Activated T-cell treated with anti-CD3 and anti-CD28 coated beads, Interleukin-2, amount 50 U/mL, for 24 hours (primary cell): ENCODE measurements around the gene SUPT20HL2.
"Not testable (repeated sequence)": the region's sequence is repeated elsewhere in the genome, so short reads cannot be mapped to it uniquely, and the experiment has no call there.

ENCODE experiments used
- DNase-seq: peaks from one replicate; pipeline ENCODE4 v3.0.0-alpha.2; 2020
- H3K27ac Mint-ChIP-seq: 2 replicates; pipeline ENCODE4 v1.8.0; 2020; ENCODE audit warnings: mild to moderate bottlenecking, mixed read lengths
- H3K27me3 Mint-ChIP-seq: 2 replicates; pipeline ENCODE4 v1.8.0; 2020; ENCODE audit warnings: mixed read lengths
- H3K36me3 Mint-ChIP-seq: 2 replicates; pipeline ENCODE4 v1.8.0; 2020; ENCODE audit warnings: low read depth, mixed read lengths
- H3K4me1 Mint-ChIP-seq: 2 replicates; pipeline ENCODE4 v1.8.0; 2020; ENCODE audit warnings: low read depth, mixed read lengths
- H3K4me3 Mint-ChIP-seq: 2 replicates; pipeline ENCODE4 v1.8.0; 2020; ENCODE audit warnings: mild to moderate bottlenecking, moderate library complexity, mixed read lengths
- H3K9me3 Mint-ChIP-seq: 2 replicates; pipeline ENCODE4 v1.8.0; 2020; ENCODE audit warnings: mixed read lengths

The SUPT20HL2 gene

DNA sequence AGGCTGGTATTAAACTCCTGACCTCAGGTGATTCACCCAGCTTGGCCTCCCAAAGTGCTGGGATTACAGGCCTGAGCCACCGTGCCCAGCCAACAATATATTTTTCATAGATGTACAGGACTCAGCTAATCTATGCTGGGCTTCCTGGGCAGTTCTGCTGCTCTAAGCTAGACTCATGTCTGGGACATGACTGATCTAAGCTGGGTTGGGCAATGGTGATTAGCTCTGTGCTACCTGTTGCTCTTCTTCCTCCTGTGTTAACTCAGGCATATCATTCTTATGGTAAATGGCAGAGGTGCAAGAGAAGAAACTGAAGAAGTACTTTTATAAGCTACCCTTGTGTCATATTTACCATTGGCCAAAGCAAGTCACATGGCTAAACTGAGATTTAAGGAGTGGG lies 11.4 kb upstream of the SUPT20HL2 start:
- H3K4me1 Mint-ChIP-seq = no peaks in the 10 kb centered on the region
- H3K4me3 Mint-ChIP-seq = no peak overlapping the region
- H3K9me3 Mint-ChIP-seq = no peaks in the 10 kb centered on the region
- peaks cover 69% of the 10 kb centered on the region for H3K27me3 Mint-ChIP-seq
- H3K36me3 Mint-ChIP-seq = no peaks in the 10 kb centered on the region
- no peak for DNase-seq
- H3K27ac Mint-ChIP-seq = no peak overlapping the region

DNA sequence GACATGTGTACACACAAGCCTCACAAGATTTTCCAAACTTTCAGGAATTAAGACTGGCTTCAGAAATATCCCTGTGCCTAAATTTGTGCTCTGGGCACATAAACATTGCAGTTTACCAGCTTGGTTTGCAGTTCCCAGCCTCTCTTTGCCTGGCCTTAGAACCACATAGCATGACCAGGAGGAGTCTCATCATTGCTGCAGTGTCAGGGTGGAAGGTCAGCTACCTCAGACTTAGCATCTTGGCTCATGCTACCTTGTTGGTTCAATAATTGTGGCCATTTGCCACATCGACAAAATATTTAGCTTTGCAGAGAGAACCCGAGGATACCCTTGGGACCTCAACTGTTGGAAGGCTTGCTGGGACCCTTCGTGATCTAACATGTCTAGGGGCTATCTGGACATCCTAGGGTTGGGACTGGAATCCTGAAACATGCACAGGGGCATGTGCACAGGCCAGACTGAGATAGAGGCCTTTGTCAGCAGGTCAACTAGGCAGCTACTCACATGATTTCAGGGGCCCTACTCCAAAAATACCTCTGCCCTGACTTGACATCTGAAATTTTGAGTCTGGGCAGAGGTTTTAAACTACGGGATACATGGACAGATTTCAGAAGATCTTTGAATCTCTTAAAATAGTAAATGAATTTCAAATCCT lies 8.0 kb upstream of the SUPT20HL2 start:
- no peak for DNase-seq
- Mint-ChIP-seq H3K4me3 (no peak overlapping the region), H3K27ac (no peak overlapping the region), H3K27me3 (peaks cover 62% of the 10 kb centered on the region), H3K36me3 (no peaks in the 10 kb centered on the region), H3K9me3 (no peaks in the 10 kb centered on the region), H3K4me1 (no peaks in the 10 kb centered on the region)

DNA sequence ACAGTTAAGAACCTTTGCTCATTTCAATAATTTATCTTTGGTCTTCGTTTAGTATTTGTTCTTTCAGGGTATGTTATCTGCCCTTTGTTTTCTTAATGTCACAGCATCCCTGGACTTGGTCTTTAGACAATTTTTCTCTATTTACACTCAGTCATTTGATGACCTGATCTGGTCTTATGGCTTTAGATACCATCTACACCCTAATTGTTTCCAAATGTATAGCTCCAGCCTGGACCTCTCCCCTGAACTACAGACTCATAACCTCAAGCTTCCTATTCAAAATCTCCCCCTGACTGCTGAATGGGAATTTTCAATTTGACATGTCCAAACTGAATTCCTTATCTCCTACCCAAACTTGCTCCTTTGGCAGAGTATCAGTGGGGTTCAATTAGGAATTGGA lies 3.7 kb upstream of the SUPT20HL2 start:
- Mint-ChIP-seq H3K9me3 (no peaks in the 10 kb centered on the region), H3K27me3 (peaks cover 44% of the 10 kb centered on the region), H3K27ac (no peak overlapping the region), H3K4me3 (no peak overlapping the region), H3K36me3 (no peaks in the 10 kb centered on the region), H3K4me1 (no peaks in the 10 kb centered on the region)
- DNase-seq = no peak

DNA sequence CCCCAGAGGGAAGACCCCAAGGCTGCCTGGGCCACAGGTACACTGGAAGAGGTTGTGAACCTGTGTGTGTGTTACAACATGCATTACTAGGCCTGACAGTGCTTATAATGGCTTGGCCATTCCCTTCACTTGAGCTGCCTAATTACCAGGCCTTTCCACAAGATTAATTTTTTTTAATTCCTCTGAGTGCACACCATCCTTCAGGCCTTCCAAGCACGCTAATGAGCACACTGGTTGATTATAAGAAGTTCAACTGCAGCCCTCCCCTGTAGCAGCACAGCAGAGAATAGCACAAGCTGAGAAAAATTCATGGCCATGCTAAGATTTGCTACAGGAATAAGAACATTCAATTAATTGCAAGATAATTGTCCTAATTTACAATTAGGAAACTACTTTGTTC lies 2.2 kb upstream of the SUPT20HL2 start:
- H3K36me3 Mint-ChIP-seq = no peaks in the 10 kb centered on the region
- no peaks in the 10 kb centered on the region for H3K4me1 Mint-ChIP-seq
- DNase-seq = no peak
- H3K9me3 Mint-ChIP-seq = no peaks in the 10 kb centered on the region
- no peak overlapping the region for H3K27ac Mint-ChIP-seq
- H3K27me3 Mint-ChIP-seq = peaks cover 34% of the 10 kb centered on the region
- H3K4me3 Mint-ChIP-seq = no peak overlapping the region

DNA sequence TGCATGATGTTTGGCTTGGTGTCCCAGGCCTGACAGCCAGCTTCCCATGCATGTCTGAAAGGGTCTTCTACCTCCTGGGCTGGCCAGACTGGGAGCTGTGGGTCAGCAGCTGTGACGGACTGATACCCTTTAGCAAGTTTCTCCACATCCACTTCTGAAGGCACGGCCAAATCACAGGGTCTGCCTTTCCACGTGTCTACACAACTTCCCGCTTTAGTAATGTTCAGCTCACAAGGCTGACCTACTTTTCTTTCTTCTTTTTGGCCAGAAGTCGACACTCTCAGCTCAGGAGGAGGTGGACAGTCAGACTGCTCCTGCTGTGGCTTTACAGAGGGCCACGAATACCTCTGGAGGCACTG lies 1.6 kb downstream of the SUPT20HL2 start:
- peaks cover 31% of the 10 kb centered on the region for H3K27me3 Mint-ChIP-seq
- H3K4me1 Mint-ChIP-seq = not testable (repeated sequence)

DNA sequence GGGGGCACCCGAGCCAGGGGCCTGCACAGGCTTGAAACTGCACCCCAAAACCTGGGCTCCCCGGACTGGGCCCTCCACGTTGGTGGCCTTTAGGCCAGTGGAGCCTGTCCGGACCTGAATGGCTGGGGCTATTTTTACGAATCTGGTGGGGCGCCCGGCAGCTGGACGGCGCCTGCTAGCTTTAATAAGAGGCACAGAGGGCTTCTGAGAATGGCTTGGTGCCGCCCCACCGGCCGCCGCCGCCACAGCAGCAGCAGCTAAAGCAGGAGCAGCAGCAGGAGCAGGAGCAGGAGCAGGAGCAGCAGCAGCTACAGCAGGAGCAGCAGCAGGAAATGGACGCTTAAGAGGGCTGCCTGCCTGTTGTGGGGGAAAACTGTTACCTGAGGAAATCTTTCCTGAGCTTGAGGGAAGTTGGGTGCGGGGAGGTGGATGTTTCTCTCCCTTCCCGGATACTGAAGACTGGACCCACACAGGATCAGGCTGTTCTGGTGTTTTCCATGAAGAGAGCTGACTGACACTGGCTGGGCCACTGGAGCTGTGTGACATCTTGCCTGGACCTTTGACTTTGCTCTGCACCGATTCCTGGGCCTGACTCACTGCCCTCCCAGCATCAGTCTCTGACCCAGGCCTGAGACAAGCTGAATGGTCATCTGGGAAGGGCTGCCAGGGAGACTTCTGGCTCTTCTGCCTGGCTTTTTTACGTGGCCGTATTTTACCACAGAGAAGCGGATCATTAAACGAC lies 2.2 kb downstream of the SUPT20HL2 start:
- H3K27ac Mint-ChIP-seq, H3K4me3 Mint-ChIP-seq, H3K36me3 Mint-ChIP-seq, H3K9me3 Mint-ChIP-seq, H3K4me1 Mint-ChIP-seq, DNase-seq: not testable (repeated sequence)
- peaks cover 35% of the 10 kb centered on the region for H3K27me3 Mint-ChIP-seq

More for the DNA sequence above, 1.6 kb downstream of the SUPT20HL2 start:
- not testable (repeated sequence) for H3K9me3 Mint-ChIP-seq, H3K36me3 Mint-ChIP-seq, H3K27ac Mint-ChIP-seq, DNase-seq, H3K4me3 Mint-ChIP-seq

DNA sequence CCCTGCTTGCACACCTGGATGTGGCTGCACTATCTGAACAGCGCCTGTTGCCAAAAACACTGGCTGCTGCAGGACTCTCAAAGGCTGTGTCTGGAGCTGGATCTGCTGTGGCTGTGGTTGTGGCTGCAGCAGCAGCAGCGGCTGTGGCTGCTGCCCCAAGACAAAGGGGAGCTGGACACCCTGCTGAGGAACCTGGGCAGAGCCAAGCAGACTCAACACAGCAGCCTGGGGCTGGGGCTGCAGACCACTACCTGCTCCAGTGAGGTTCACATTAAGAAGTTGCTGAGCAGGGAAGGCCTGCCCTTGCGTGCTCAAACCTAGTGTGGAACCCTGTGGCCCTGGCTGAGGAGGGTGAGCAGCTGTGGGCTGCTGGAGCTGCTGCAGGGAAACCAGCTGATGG lies 3.0 kb downstream of the SUPT20HL2 start:
- H3K9me3 Mint-ChIP-seq, H3K4me1 Mint-ChIP-seq, DNase-seq, H3K4me3 Mint-ChIP-seq, H3K27ac Mint-ChIP-seq, H3K36me3 Mint-ChIP-seq: not testable (repeated sequence)
- peaks cover 42% of the 10 kb centered on the region for H3K27me3 Mint-ChIP-seq

DNA sequence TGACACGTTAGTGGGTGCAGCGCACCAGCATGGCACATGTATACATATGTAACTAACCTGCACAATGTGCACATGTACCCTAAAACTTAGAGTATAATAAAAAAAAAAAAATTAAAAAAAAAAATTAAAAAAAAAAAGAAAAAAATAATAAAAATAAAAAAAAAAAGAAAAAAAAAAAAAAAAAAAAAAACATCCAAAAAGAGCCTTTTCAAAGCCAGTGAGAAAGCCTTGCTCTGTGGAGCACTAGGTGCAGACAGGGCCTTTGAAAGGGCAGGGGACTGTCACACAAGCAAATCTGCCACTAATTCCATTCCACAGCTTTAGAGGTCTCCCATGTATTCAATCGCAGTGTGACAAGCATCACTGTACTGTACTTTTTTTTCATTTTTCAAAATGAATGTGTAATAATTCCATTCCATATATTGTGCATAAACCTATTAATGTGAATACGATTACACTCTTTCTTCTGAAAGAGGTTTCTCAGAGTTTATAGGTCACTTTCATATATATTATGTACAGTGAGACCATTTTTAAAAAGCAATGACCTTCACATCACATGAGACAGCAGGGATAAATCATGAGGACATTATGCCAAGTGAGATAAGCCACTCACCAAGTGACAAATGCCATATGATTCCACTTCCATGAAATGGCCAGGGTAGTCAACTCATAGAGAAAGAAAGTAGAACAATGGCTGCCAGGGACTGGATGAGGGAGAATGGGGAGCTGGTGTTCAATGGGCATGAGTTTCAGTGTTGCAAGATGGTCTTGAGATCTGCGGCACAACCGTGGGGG lies 4.1 kb downstream of the SUPT20HL2 start:
- peaks cover 41% of the 10 kb centered on the region for H3K27me3 Mint-ChIP-seq
- not testable (repeated sequence) for H3K4me3 Mint-ChIP-seq, H3K9me3 Mint-ChIP-seq, H3K4me1 Mint-ChIP-seq, H3K27ac Mint-ChIP-seq, DNase-seq, H3K36me3 Mint-ChIP-seq

DNA sequence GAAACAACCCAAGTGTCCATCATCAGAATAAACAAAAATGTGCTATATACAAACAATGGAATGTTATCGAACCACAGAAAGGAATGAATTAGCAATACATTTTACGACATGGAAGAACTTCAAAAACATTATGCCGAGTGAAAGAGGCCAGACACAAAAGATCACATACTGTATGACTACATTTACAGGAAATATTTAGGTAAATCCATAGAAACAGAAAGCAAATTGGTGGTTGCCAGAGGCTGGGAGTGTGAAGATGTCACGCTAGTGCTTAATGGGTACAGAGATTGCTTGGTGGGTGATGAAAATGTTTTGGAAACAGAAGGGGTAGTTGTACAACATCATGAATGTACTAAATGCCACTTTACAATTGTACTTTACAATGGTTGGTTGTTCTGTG lies 5.1 kb downstream of the SUPT20HL2 start:
- H3K4me1 Mint-ChIP-seq, H3K4me3 Mint-ChIP-seq, DNase-seq, H3K9me3 Mint-ChIP-seq, H3K36me3 Mint-ChIP-seq, H3K27ac Mint-ChIP-seq: not testable (repeated sequence)
- peaks cover 41% of the 10 kb centered on the region for H3K27me3 Mint-ChIP-seq

DNA sequence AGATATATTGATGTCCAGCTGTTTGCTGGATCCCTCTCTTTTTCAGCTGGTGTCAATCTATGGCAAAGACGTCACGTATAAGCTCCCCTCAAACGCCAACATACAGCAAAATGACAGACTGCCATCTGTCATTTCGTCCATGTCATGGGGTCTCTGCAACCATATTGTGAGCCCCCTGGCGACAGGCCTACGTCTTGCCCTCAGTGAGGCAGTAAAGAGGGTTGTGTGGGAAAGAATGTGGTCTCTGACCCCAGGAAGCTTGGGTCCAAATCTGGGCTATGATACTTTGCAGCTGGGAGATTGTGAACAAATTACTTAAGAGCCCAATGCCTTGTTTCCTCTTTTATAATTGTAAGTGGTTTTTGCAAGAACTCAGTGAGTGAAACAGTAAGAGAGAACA lies 7.4 kb downstream of the SUPT20HL2 start:
- Mint-ChIP-seq H3K4me1 (peaks cover 5% of the 10 kb centered on the region), H3K4me3 (no peak overlapping the region), H3K27ac (no peak overlapping the region), H3K36me3 (no peaks in the 10 kb centered on the region), H3K9me3 (no peaks in the 10 kb centered on the region), H3K27me3 (peaks cover 55% of the 10 kb centered on the region)
- no peak for DNase-seq

DNA sequence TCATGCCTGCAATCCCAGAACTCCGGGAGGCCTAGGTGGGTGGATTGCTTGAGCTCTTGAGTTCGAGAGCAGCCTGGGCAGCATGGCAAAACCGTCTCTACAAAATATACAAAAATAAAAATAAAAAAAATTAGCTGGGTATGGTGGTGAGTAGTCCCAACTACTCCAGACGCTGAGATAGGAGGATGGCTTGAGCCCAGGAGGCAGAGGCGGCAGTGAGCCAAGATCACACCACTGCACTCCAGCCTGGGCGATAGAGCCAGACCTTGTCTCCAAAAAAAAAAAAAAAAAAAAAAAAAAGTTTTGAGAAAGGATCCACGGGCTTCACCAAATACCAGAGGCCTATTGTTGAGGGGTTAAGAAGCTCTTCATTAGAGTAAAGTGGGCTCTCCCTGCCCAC lies 8.0 kb downstream of the SUPT20HL2 start:
- Mint-ChIP-seq H3K9me3 (no peaks in the 10 kb centered on the region), H3K4me3 (no peak overlapping the region), H3K4me1 (peaks cover 5% of the 10 kb centered on the region), H3K27ac (no peak overlapping the region), H3K36me3 (no peaks in the 10 kb centered on the region), H3K27me3 (peaks cover 58% of the 10 kb centered on the region)
- DNase-seq = no peak

DNA sequence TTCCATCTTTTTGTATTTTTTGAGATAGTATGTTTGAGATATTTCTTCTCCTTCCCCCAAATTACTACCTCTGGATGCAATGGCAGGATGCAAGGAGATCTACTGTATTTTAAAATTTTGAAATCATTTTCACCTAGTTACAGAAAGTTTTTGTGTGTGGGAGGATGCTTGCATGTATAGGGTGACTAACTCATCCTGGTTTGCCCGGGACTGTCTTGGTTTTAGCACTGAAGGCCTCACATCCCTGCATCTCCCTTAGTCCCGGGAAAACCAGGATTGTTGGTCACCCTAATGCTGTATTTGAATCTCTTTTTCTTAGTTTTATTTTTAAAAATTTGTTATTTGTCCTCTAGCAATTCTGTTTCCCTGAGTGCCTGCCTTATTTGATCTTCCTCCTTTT lies 12.1 kb downstream of the SUPT20HL2 start:
- Mint-ChIP-seq H3K36me3 (no peaks in the 10 kb centered on the region), H3K9me3 (no peaks in the 10 kb centered on the region), H3K27ac (no peak overlapping the region), H3K4me1 (peaks cover 3% of the 10 kb centered on the region), H3K27me3 (peaks cover 52% of the 10 kb centered on the region), H3K4me3 (no peak overlapping the region)
- no peak for DNase-seq

DNA sequence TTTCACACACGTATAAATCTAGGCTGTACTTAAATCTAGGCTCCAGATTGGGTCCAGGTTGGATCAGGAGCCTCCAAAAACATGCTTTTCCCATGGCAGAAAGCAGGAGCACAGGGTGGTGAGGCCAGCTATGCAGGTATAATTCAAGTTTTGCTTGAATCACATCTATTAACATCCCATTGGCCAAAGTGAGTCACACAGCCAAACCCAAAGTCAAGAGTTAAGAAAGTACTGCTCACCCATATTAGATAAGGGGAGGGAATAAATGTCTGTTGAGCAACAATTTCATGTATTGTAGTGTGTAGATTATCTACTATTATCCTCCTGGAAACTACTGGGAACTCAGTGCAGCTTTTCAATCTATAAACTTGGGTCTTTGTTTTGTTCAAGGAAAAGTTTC lies 12.8 kb downstream of the SUPT20HL2 start:
- H3K27ac Mint-ChIP-seq = no peak overlapping the region
- H3K9me3 Mint-ChIP-seq = no peaks in the 10 kb centered on the region
- H3K4me1 Mint-ChIP-seq = peaks cover 3% of the 10 kb centered on the region
- no peak for DNase-seq
- H3K4me3 Mint-ChIP-seq = no peak overlapping the region
- H3K36me3 Mint-ChIP-seq = no peaks in the 10 kb centered on the region
- peaks cover 45% of the 10 kb centered on the region for H3K27me3 Mint-ChIP-seq

DNA sequence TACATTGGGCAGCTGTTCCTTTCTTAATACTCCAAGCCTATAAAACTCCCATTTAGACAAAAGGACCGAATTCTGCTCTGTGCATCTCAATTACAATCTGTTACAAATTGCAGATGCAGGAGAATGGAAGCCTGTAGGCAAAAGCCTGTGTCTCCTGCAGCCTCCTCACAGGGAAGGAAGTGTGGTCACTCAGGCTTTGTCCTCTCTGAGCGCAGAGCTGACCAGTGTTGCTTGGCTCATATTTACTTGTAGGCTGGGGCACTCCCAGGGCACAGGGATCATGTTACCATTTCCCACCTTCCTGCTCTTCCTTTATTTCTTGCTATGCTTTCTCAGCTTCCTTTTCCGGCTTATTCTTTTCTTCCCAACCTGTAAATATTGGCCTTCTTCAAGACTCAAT lies 15.7 kb downstream of the SUPT20HL2 start:
- H3K4me3 Mint-ChIP-seq = no peak overlapping the region

DNA sequence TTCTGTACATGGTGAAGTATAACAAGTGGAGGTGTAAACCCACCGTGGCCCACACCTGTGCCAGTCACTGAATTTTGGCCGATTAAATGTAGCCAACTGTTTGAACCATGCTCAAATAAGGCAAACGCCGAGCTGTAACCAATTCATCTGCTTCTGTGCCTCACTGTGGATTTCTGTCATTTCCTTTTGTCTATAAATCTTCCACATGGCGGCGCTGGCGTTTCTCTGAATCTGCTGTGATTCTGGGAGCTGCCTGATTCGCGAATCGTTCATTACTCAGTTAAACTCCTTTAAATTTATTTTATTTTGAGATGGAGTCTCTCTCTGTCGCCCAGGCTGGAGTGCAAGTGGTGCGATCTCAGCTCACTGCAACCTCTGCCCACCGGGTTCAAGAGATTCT lies 19.2 kb downstream of the SUPT20HL2 start:
- Mint-ChIP-seq H3K9me3 (no peaks in the 10 kb centered on the region), H3K27me3 (peaks cover 42% of the 10 kb centered on the region), H3K4me1 (no peaks in the 10 kb centered on the region), H3K36me3 (no peaks in the 10 kb centered on the region), H3K27ac (no peak overlapping the region), H3K4me3 (no peak overlapping the region)
- DNase-seq = peak; percentile 34

More for the DNA sequence above, 15.7 kb downstream of the SUPT20HL2 start:
- Mint-ChIP-seq H3K4me1 (peaks cover 3% of the 10 kb centered on the region), H3K9me3 (no peaks in the 10 kb centered on the region), H3K27ac (no peak overlapping the region), H3K27me3 (peaks cover 45% of the 10 kb centered on the region), H3K36me3 (no peaks in the 10 kb centered on the region)
- no peak for DNase-seq
